Lower leg skin (tissue), 3 donors: ENCODE results near the gene PHOSPHO2.

ENCODE experiments used
- POLR2A ChIP-seq, 2 donors: fragments of 450-650 bp; IDR thresholded peaks; one replicate each; pipeline ENCODE4 v1.6.1; 2016 to 2017; ENCODE audit warnings: antibody characterized with exemption in 2 of 2, mild to moderate bottlenecking in 1 of 2, moderate library complexity in 1 of 2
- TF ChIP-seq, protein P1 (sequence below), 3 donors: fragments of 450-650 bp; IDR thresholded peaks; one replicate each; pipeline ENCODE4 v1.5.1; 2016; ENCODE audit warnings: antibody characterized with exemption in 3 of 3, mild to moderate bottlenecking in 3 of 3, moderate library complexity in 2 of 3

GRCh38 chr2:169717691-169718063 lies 23.4 kb downstream of the PHOSPHO2 start:
- TF ChIP-seq, protein P1, sequence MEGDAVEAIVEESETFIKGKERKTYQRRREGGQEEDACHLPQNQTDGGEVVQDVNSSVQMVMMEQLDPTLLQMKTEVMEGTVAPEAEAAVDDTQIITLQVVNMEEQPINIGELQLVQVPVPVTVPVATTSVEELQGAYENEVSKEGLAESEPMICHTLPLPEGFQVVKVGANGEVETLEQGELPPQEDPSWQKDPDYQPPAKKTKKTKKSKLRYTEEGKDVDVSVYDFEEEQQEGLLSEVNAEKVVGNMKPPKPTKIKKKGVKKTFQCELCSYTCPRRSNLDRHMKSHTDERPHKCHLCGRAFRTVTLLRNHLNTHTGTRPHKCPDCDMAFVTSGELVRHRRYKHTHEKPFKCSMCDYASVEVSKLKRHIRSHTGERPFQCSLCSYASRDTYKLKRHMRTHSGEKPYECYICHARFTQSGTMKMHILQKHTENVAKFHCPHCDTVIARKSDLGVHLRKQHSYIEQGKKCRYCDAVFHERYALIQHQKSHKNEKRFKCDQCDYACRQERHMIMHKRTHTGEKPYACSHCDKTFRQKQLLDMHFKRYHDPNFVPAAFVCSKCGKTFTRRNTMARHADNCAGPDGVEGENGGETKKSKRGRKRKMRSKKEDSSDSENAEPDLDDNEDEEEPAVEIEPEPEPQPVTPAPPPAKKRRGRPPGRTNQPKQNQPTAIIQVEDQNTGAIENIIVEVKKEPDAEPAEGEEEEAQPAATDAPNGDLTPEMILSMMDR (IDR thresholded peaks at IDR 0.05) = no peak
- no peak for TF ChIP-seq POLR2A (IDR thresholded peaks at IDR 0.05)
